ENCODE results near the gene RPLP1.

The RPLP1 gene

GRCh38 chr15:69452692-69453521 is at the start of gene RPLP1:
RPLP1 (plus strand) TSS chr15:69452818; CDS start chr15:69452949, 131 bp downstream.
- Histone ChIP-seq H3K4me1 (ENCODE audit: control insufficient read depth, insufficient read depth, low read length) (peaks cover 28% of the 10 kb centered on the region), H3K9me3 (ENCODE audit: control insufficient read depth, low read length) (no peaks in the 10 kb centered on the region), H3K4me3 (ENCODE audit: low read length) (peak within 1 kb of the TSS; percentile 100), H3K27me3 (replicated peaks; ENCODE audit: control insufficient read depth, insufficient read depth, low read length) (no peaks in the 10 kb centered on the region), H3K36me3 (ENCODE audit: control insufficient read depth, insufficient read depth, low read length, severe bottlenecking) (peaks cover 37% of the 10 kb centered on the region), H3K9ac (ENCODE audit: low read length) (peak within 1 kb of the TSS; percentile 98)
- peak; percentile 98 for DNase-seq (ENCODE audit: low read depth)

GRCh38 chr15:69403594-69403993 is 49.0 kb upstream of the RPLP1 start:
- Histone ChIP-seq H3K9me3 (ENCODE audit: control insufficient read depth, low read length) (no peaks in the 10 kb centered on the region), H3K27me3 (replicated peaks; ENCODE audit: control insufficient read depth, insufficient read depth, low read length) (no peaks in the 10 kb centered on the region), H3K4me1 (ENCODE audit: control insufficient read depth, insufficient read depth, low read length) (peaks cover 8% of the 10 kb centered on the region), H3K4me3 (ENCODE audit: low read length) (no peak overlapping the region), H3K36me3 (ENCODE audit: control insufficient read depth, insufficient read depth, low read length, severe bottlenecking) (no peaks in the 10 kb centered on the region), H3K9ac (ENCODE audit: low read length) (no peak overlapping the region)
- peak; percentile 84 for DNase-seq (ENCODE audit: low read depth)

- Histone ChIP-seq H3K4me1 (ENCODE audit: control insufficient read depth, insufficient read depth, low read length) (peaks cover 8% of the 10 kb centered on the region), H3K4me3 (ENCODE audit: low read length) (no peak overlapping the region), H3K27me3 (replicated peaks; ENCODE audit: control insufficient read depth, insufficient read depth, low read length) (no peaks in the 10 kb centered on the region), H3K9me3 (ENCODE audit: control insufficient read depth, low read length) (no peaks in the 10 kb centered on the region), H3K36me3 (ENCODE audit: control insufficient read depth, insufficient read depth, low read length, severe bottlenecking) (no peaks in the 10 kb centered on the region), H3K9ac (ENCODE audit: low read length) (no peak overlapping the region)
- no peak for DNase-seq (ENCODE audit: low read depth)
These were observed 47.5 kb upstream of the RPLP1 start for GRCh38 chr15:69405110-69405509.

GRCh38 chr15:69407719-69408400 is 44.8 kb upstream of the RPLP1 start:
- Histone ChIP-seq H3K4me1 (ENCODE audit: control insufficient read depth, insufficient read depth, low read length) (peaks cover 8% of the 10 kb centered on the region), H3K9me3 (ENCODE audit: control insufficient read depth, low read length) (no peaks in the 10 kb centered on the region), H3K27me3 (replicated peaks; ENCODE audit: control insufficient read depth, insufficient read depth, low read length) (no peaks in the 10 kb centered on the region), H3K9ac (ENCODE audit: low read length) (no peak overlapping the region), H3K36me3 (ENCODE audit: control insufficient read depth, insufficient read depth, low read length, severe bottlenecking) (no peaks in the 10 kb centered on the region), H3K4me3 (ENCODE audit: low read length) (no peak overlapping the region)
- no peak for DNase-seq (ENCODE audit: low read depth)

GRCh38 chr15:69408841-69409240 is 43.8 kb upstream of the RPLP1 start:
- no peak overlapping the region for H3K4me3 ChIP-seq (ENCODE audit: low read length)
- H3K27me3 ChIP-seq (replicated peaks; ENCODE audit: control insufficient read depth, insufficient read depth, low read length): no peaks in the 10 kb centered on the region
- peaks cover 5% of the 10 kb centered on the region for H3K4me1 ChIP-seq (ENCODE audit: control insufficient read depth, insufficient read depth, low read length)
- no peaks in the 10 kb centered on the region for H3K9me3 ChIP-seq (ENCODE audit: control insufficient read depth, low read length)
- no peaks in the 10 kb centered on the region for H3K36me3 ChIP-seq (ENCODE audit: control insufficient read depth, insufficient read depth, low read length, severe bottlenecking)
- DNase-seq (ENCODE audit: low read depth): no peak
- no peak overlapping the region for H3K9ac ChIP-seq (ENCODE audit: low read length)

GRCh38 chr15:69410248-69410874 is 42.3 kb upstream of the RPLP1 start:
- no peaks in the 10 kb centered on the region for H3K36me3 ChIP-seq (ENCODE audit: control insufficient read depth, insufficient read depth, low read length, severe bottlenecking)
- no peaks in the 10 kb centered on the region for H3K9me3 ChIP-seq (ENCODE audit: control insufficient read depth, low read length)
- peak; percentile 16 for DNase-seq (ENCODE audit: low read depth)
- peaks cover 7% of the 10 kb centered on the region for H3K4me1 ChIP-seq (ENCODE audit: control insufficient read depth, insufficient read depth, low read length)
- H3K27me3 ChIP-seq (replicated peaks; ENCODE audit: control insufficient read depth, insufficient read depth, low read length): no peaks in the 10 kb centered on the region
- H3K9ac ChIP-seq (ENCODE audit: low read length): no peak overlapping the region
- no peak overlapping the region for H3K4me3 ChIP-seq (ENCODE audit: low read length)

- peaks cover 11% of the 10 kb centered on the region for H3K4me1 ChIP-seq (ENCODE audit: control insufficient read depth, insufficient read depth, low read length)
- DNase-seq (ENCODE audit: low read depth): no peak
These were observed 40.3 kb upstream of the RPLP1 start for GRCh38 chr15:69412274-69412673.

GRCh38 chr15:69412701-69413100 is 39.9 kb upstream of the RPLP1 start:
- no peak for DNase-seq (ENCODE audit: low read depth)
- no peaks in the 10 kb centered on the region for H3K27me3 ChIP-seq (replicated peaks; ENCODE audit: control insufficient read depth, insufficient read depth, low read length)
- H3K9me3 ChIP-seq (ENCODE audit: control insufficient read depth, low read length): no peaks in the 10 kb centered on the region
- H3K4me3 ChIP-seq (ENCODE audit: low read length): no peak overlapping the region
- H3K4me1 ChIP-seq (ENCODE audit: control insufficient read depth, insufficient read depth, low read length): peaks cover 11% of the 10 kb centered on the region
- H3K9ac ChIP-seq (ENCODE audit: low read length): no peak overlapping the region
- no peaks in the 10 kb centered on the region for H3K36me3 ChIP-seq (ENCODE audit: control insufficient read depth, insufficient read depth, low read length, severe bottlenecking)

More at GRCh38 chr15:69412274-69412673, 40.3 kb upstream of the RPLP1 start:
- Histone ChIP-seq H3K36me3 (ENCODE audit: control insufficient read depth, insufficient read depth, low read length, severe bottlenecking) (no peaks in the 10 kb centered on the region), H3K4me3 (ENCODE audit: low read length) (no peak overlapping the region), H3K9ac (ENCODE audit: low read length) (no peak overlapping the region), H3K27me3 (replicated peaks; ENCODE audit: control insufficient read depth, insufficient read depth, low read length) (no peaks in the 10 kb centered on the region), H3K9me3 (ENCODE audit: control insufficient read depth, low read length) (no peaks in the 10 kb centered on the region)

- DNase-seq (ENCODE audit: low read depth): peak; percentile 98
- peak within 1 kb of the TSS; percentile 88 for H3K9ac ChIP-seq (ENCODE audit: low read length)
- H3K4me1 ChIP-seq (ENCODE audit: control insufficient read depth, insufficient read depth, low read length): peaks cover 11% of the 10 kb centered on the region
- H3K9me3 ChIP-seq (ENCODE audit: control insufficient read depth, low read length): no peaks in the 10 kb centered on the region
- peak within 1 kb of the TSS; percentile 83 for H3K4me3 ChIP-seq (ENCODE audit: low read length)
- H3K27me3 ChIP-seq (replicated peaks; ENCODE audit: control insufficient read depth, insufficient read depth, low read length): no peaks in the 10 kb centered on the region
- no peaks in the 10 kb centered on the region for H3K36me3 ChIP-seq (ENCODE audit: control insufficient read depth, insufficient read depth, low read length, severe bottlenecking)
These were observed 38.6 kb upstream of the RPLP1 start, which contains the start of gene KIF23 for GRCh38 chr15:69413822-69414700. KIF23 (plus strand) TSS chr15:69414349; CDS start chr15:69414466, 117 bp downstream.

- Histone ChIP-seq H3K4me1 (ENCODE audit: control insufficient read depth, insufficient read depth, low read length) (peaks cover 11% of the 10 kb centered on the region), H3K4me3 (ENCODE audit: low read length) (peak overlapping the region; percentile 83), H3K9ac (ENCODE audit: low read length) (peak overlapping the region; percentile 88), H3K36me3 (ENCODE audit: control insufficient read depth, insufficient read depth, low read length, severe bottlenecking) (no peaks in the 10 kb centered on the region), H3K9me3 (ENCODE audit: control insufficient read depth, low read length) (no peaks in the 10 kb centered on the region), H3K27me3 (replicated peaks; ENCODE audit: control insufficient read depth, insufficient read depth, low read length) (no peaks in the 10 kb centered on the region)
- DNase-seq (ENCODE audit: low read depth): peak; percentile 93
These were observed 37.9 kb upstream of the RPLP1 start for GRCh38 chr15:69414701-69415167.
